Fibroblast of pulmonary artery (primary cell): Measurements from ENCODE around the gene GSG1L.
A peak's percentile ranks its signal among the peaks of the same experiment; 100 is the strongest.

Experiments
- DNase-seq: peaks from one replicate; pipeline ENCODE4 v3.0.0-alpha.2; 2010; ENCODE audit warnings: low read depth
- H3K4me3 ChIP-seq: replicated peaks from 2 replicates; pipeline ENCODE4 v1.5.1; 2011; ENCODE audit warnings: low read depth, mild to moderate bottlenecking, control low read depth, low read length, moderate library complexity
- TF ChIP-seq, protein P1 (sequence below): IDR thresholded peaks from 2 replicates; pipeline ENCODE4 v1.5.1; 2011; ENCODE audit warnings: mild to moderate bottlenecking, control low read depth, low read length, inconsistent platforms; ENCODE audit errors: missing control alignments

GSG1L gene

DNA sequence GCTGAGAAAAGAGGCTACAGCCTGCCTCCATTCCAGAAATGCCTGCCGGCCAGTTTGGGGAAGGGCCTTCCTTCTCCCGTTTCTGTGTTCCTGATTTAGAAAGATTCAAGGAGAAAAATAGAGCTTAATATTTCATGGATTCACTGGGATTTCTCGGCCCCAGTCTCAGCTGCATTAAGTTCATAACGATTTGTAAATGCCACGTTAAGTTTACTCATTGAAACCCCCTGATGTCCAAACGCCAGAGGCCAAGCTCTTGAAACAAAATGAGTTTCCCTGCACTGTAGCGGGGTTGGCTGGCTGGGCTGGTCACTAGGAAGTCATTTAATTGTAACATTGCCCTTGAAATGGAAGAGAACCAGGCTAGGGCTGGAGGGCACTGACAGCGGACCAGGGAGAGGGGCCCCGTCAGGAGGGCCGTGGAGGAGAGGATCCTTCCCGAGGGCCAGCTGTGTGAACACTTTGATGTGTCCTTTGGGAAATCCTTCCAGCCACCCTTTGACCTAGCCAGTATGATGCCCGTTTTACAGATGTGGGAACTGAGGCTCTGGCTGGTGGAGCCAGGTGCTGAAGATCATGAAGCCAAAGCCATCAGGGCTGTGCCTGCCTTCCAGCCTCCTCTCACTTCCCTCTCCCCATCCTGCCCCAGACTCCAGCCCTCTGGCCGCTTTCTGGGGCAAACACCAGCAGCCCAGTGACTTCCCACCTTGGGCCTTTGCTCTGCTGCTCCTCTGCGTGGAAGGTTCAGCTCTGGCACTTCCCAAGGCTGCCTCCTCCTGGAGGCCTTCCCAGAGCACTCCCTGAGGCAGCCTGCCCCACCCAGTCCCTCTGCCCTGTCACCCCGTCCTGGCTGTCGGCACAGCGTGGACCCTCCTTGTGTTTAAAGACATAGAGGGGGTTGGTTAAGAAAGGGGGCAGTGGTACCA is 293.0 kb downstream of the GSG1L start:
- DNase-seq, result no peak
- no peak overlapping the region for H3K4me3 ChIP-seq
- TF ChIP-seq, protein P1, sequence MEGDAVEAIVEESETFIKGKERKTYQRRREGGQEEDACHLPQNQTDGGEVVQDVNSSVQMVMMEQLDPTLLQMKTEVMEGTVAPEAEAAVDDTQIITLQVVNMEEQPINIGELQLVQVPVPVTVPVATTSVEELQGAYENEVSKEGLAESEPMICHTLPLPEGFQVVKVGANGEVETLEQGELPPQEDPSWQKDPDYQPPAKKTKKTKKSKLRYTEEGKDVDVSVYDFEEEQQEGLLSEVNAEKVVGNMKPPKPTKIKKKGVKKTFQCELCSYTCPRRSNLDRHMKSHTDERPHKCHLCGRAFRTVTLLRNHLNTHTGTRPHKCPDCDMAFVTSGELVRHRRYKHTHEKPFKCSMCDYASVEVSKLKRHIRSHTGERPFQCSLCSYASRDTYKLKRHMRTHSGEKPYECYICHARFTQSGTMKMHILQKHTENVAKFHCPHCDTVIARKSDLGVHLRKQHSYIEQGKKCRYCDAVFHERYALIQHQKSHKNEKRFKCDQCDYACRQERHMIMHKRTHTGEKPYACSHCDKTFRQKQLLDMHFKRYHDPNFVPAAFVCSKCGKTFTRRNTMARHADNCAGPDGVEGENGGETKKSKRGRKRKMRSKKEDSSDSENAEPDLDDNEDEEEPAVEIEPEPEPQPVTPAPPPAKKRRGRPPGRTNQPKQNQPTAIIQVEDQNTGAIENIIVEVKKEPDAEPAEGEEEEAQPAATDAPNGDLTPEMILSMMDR, result no peak

DNA sequence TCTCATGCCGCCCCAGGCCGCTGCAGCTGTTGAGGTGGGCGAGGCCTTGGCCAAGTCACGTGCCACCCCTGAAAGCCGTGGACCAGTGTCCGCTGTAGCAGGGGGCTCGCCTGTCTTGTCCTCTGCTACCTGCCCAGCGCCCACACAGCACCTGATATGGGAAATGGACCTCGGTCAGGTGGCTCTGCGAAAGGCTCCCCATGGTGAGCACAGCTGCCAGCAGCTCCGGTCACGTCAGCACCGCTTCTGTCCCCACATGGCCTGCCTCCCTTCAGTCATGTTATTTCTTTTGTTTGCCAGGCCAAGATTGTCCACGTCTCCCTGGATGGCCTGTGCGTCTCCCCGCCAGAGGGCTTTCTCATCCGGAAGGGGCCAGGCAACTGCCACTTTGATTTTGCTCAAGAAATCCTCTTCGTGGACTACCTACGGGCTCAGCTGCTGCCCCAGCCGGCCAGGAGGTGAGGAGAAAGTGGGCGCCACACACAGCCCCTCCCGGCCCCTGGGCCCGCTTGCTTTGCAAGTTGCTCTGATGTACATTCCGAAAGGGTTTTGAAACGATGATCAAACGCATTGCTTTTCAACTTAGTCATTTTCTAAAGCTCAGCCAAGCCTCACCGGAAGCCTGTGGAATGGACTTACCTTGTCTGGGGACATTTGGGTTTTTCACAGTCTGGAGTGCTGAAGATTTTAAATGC is 293.8 kb downstream of the GSG1L start:
- DNase-seq, result peak; percentile 59
- no peak overlapping the region for H3K4me3 ChIP-seq
- TF ChIP-seq, protein P1, result no peak

DNA sequence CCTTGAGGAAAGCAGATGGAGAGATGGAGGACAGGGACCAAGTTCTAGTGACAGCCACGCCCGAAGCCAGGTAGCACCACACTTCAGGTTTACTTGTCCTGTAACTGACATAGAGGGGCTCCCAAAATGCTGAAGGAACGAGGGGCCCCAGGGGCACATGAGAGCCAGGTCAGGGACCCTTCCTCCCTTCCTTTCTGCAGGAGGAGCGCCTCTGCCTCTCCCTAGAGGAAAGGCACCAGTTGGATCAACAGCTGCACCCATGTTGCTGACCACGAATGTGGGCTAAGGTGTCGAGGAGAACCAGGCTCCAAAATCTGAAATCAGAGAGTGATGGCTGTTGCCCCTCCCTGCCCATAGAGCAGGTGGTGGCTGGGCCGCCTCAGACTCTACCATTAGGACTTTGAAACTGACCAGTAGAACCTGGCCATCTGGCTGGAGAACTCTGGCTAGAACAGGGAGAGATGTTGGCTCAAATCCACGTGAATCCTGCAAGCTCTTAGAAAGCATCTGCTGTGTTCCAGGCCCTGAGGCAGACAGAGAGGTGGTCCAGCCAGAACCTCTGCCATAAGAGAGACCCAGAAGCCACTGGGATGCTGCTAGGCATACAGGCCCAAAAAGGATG is 294.8 kb downstream of the GSG1L start:
- TF ChIP-seq, protein P1, result no peak
- DNase-seq, result no peak
- H3K4me3 ChIP-seq, result no peak overlapping the region

DNA sequence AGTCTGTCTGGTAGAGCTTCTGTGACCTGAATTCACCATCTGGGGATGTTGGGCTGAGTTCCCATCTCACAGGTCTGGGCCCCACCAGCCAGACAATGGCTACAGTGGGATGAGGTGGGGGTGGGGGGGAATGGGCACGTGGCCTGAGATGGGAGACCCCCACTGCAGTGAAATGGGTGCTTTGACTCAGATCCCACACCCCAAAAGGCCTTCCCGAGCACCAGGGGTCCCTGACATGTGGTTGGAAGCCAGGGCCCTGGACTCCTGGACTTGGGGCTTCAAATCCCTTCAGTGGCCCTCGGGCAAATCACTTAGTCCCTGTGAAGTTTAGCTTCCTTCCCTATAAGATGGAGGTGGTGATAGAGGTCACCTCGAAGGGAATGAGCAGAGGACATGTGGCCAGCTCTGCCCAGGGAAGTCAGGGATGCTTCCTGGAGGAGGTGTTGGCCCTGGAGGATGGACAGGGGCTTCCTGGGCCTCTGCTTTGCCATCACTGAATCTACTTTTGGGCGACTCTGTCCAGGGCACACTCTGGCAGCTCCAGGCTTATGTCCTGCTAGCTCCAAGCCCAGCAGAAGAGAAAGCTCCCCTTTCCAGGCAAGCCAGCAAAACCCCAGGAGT is 295.4 kb downstream of the GSG1L start:
- no peak for DNase-seq
- H3K4me3 ChIP-seq, result no peak overlapping the region
- TF ChIP-seq, protein P1, result no peak

DNA sequence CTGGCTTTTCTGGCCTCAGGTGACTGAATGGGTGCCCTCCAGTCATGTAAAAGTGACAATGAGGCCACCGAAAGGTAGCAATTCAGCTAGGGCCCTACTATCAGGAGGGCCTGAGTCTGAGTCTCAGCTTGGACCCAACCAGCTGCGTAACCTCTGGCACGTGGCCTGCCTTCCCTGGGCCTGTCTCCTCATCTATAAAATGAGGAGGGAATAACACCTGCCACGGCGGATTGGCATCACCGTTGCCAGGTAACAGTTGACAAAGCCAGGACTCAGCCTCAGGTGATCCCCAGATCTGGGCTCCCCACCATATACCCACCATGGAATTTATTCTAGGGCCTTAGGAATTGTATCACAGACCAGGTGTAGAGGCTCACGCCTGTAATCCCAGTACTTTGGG is 296.4 kb downstream of the GSG1L start:
- H3K4me3 ChIP-seq, result no peak overlapping the region
- no peak for DNase-seq
- TF ChIP-seq, protein P1, result no peak

DNA sequence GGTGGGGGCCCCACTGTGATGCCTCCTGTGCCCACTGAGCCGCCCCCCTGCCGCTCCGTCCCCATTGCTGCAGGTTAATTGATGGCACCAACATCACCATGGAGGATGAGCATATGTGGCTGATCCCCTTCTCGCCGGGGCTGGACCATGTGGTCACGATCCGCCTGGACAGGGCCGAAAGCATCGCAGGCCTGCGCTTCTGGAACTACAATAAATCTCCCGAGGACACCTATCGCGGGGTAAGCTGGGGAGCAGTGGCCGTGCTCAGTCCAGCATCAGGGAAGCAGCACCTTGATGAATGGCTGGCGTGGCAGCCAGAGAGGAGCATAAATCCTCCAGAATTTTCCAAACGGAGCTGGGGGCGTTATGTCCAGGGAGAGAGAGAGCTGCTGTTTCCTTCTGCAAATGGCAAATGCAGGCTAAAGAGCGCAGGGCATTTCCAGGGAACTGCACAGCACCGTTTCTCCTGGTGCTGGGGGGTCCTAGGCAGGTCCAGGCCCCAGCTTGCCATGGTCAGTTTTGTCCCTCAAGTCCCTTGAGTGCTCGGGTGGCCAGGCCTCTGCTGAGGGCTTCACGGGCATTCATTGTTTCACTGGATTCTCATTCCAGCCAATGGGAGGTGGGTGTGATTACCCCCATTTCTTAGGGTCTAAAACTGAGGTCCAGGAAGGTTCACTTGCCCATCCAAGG is 297.1 kb downstream of the GSG1L start:
- H3K4me3 ChIP-seq, result no peak overlapping the region
- DNase-seq, result no peak
- TF ChIP-seq, protein P1, result no peak
